Activated CD4-positive, alpha-beta T cell treated with anti-CD3 and anti-CD28 coated beads, Interleukin-2, amount 50 U/mL, for 24 hours (primary cell): Measurements from ENCODE around the gene TRAM1L1.

Experiments
- DNase-seq, 2 donors: peaks; one replicate each; pipeline ENCODE4 v3.0.0-alpha.2; 2020; ENCODE audit warnings: low read depth in 1 of 2, low spot score in 1 of 2

Gene TRAM1L1

GRCh38 chr4:117084866-117085701 lies at the start of gene TRAM1L1:
TSS of gene TRAM1L1 (minus strand) at chr4:117085576. CDS start at chr4:117085393, 183 bp downstream.
- DNase-seq = no peak

- DNase-seq = no peak
Measured at GRCh38 chr4:117134386-117134785, 49.0 kb upstream of the TRAM1L1 start.

- DNase-seq = no peak
Measured at GRCh38 chr4:117096886-117097285, 11.5 kb upstream of the TRAM1L1 start.

- DNase-seq = no peak
Measured at GRCh38 chr4:117096462-117096861, 11.1 kb upstream of the TRAM1L1 start.

- DNase-seq = no peak
Measured at GRCh38 chr4:117093571-117093970, 8.2 kb upstream of the TRAM1L1 start.

GRCh38 chr4:117077760-117078159 lies 7.6 kb downstream of the TRAM1L1 start:
- DNase-seq = no peak

GRCh38 chr4:117068120-117068519 lies 17.3 kb downstream of the TRAM1L1 start:
- no peak for DNase-seq

GRCh38 chr4:117063961-117064696 lies 21.2 kb downstream of the TRAM1L1 start:
- DNase-seq = no peak

- DNase-seq = no peak
Measured at GRCh38 chr4:117042962-117043361, 42.4 kb downstream of the TRAM1L1 start.
